Measurements from ENCODE around the gene CCR4. TPM values are rescaled to one million over a fixed set of nuclear protein-coding genes. Genes with fewer than 3 reads are reported as not detected.
"Not testable (repeated sequence)": the region's sequence is repeated elsewhere in the genome, so short reads cannot be mapped to it uniquely, and the experiment has no call there.

The CCR4 gene
- total RNA-seq, 1 donor from 2014 or later: not detected

- no peak for DNase-seq (ENCODE audit: low read depth)
- no peak overlapping the region for H3K4me3 ChIP-seq (ENCODE audit: low read depth, low read length)
- no peak for TF ChIP-seq CTCF (conservative IDR thresholded peaks at IDR 0.05; ENCODE audit: low read depth, low read length)
These were observed 12.4 kb downstream of the CCR4 start for GRCh38 chr3:32963871-32964270.

- H3K4me3 ChIP-seq (ENCODE audit: low read depth, low read length); DNase-seq (ENCODE audit: low read depth): not testable (repeated sequence)
These were observed 13.3 kb downstream of the CCR4 start for GRCh38 chr3:32964781-32965180.

- DNase-seq (ENCODE audit: low read depth); H3K4me3 ChIP-seq (ENCODE audit: low read depth, low read length): not testable (repeated sequence)
These were observed 14.3 kb downstream of the CCR4 start for GRCh38 chr3:32965617-32966213.

- not testable (repeated sequence) for DNase-seq (ENCODE audit: low read depth); H3K4me3 ChIP-seq (ENCODE audit: low read depth, low read length)
These were observed 15.2 kb downstream of the CCR4 start for GRCh38 chr3:32966627-32967026.

- H3K4me3 ChIP-seq (ENCODE audit: low read depth, low read length): no peak overlapping the region
- DNase-seq (ENCODE audit: low read depth): no peak
- no peak for TF ChIP-seq CTCF (conservative IDR thresholded peaks at IDR 0.05; ENCODE audit: low read depth, low read length)
These were observed 16.9 kb downstream of the CCR4 start for GRCh38 chr3:32968166-32968919.

- no peak for DNase-seq (ENCODE audit: low read depth)
- no peak for TF ChIP-seq CTCF (conservative IDR thresholded peaks at IDR 0.05; ENCODE audit: low read depth, low read length)
- no peak overlapping the region for H3K4me3 ChIP-seq (ENCODE audit: low read depth, low read length)
These were observed 17.5 kb downstream of the CCR4 start for GRCh38 chr3:32968920-32969389.

GRCh38 chr3:32969656-32970055, 18.2 kb downstream of the CCR4 start:
- no peak overlapping the region for H3K4me3 ChIP-seq (ENCODE audit: low read depth, low read length)
- no peak for TF ChIP-seq CTCF (conservative IDR thresholded peaks at IDR 0.05; ENCODE audit: low read depth, low read length)
- DNase-seq (ENCODE audit: low read depth): no peak

- H3K4me3 ChIP-seq (ENCODE audit: low read depth, low read length); DNase-seq (ENCODE audit: low read depth): not testable (repeated sequence)
These were observed 19.8 kb downstream of the CCR4 start for GRCh38 chr3:32971291-32971690.

- H3K4me3 ChIP-seq (ENCODE audit: low read depth, low read length): no peak overlapping the region
- TF ChIP-seq CTCF (conservative IDR thresholded peaks at IDR 0.05; ENCODE audit: low read depth, low read length): no peak
- DNase-seq (ENCODE audit: low read depth): no peak
These were observed 21.2 kb downstream of the CCR4 start for GRCh38 chr3:32972482-32973146.
